ENCODE measurements around the gene COL5A1.

Gene COL5A1

GRCh38 chr9:134626571-134627416 is 14.8 kb upstream of the COL5A1 start:
- no peak for DNase-seq

- DNase-seq = no peak
Measured at GRCh38 chr9:134627417-134628353, 13.9 kb upstream of the COL5A1 start.

- DNase-seq = no peak
Measured at GRCh38 chr9:134628354-134628736, 13.3 kb upstream of the COL5A1 start.

- no peak for DNase-seq
Measured at GRCh38 chr9:134629061-134629585, 12.5 kb upstream of the COL5A1 start.

GRCh38 chr9:134629586-134630392 is 11.8 kb upstream of the COL5A1 start:
- DNase-seq = no peak

- no peak for DNase-seq
Measured at GRCh38 chr9:134630393-134630790, 11.2 kb upstream of the COL5A1 start.

- no peak for DNase-seq
Measured at GRCh38 chr9:134630861-134631260, 10.7 kb upstream of the COL5A1 start.

GRCh38 chr9:134631881-134632280 is 9.7 kb upstream of the COL5A1 start:
- DNase-seq = no peak

- no peak for DNase-seq
Measured at GRCh38 chr9:134632329-134632728, 9.3 kb upstream of the COL5A1 start.

- DNase-seq = no peak
Measured at GRCh38 chr9:134633362-134634142, 8.1 kb upstream of the COL5A1 start.

- no peak for DNase-seq
Measured at GRCh38 chr9:134634176-134634575, 7.4 kb upstream of the COL5A1 start.

GRCh38 chr9:134634667-134635230 is 6.9 kb upstream of the COL5A1 start:
- no peak for DNase-seq

GRCh38 chr9:134635351-134636148 is 6.1 kb upstream of the COL5A1 start:
- DNase-seq = no peak

- DNase-seq = no peak
Measured at GRCh38 chr9:134636149-134636507, 5.5 kb upstream of the COL5A1 start.

GRCh38 chr9:134637241-134637640 is 4.4 kb upstream of the COL5A1 start:
- no peak for DNase-seq

GRCh38 chr9:134637696-134638501 is 3.7 kb upstream of the COL5A1 start:
- DNase-seq = no peak

- DNase-seq = no peak
Measured at GRCh38 chr9:134638502-134639090, 3.0 kb upstream of the COL5A1 start.

GRCh38 chr9:134639994-134640393 is 1.6 kb upstream of the COL5A1 start:
- DNase-seq = no peak

GRCh38 chr9:134640506-134641172 is 964 bp upstream of the COL5A1 start:
- no peak for DNase-seq
